Measurements from ENCODE around the gene PTPRD. TPM values are rescaled to one million over a fixed set of nuclear protein-coding genes. Genes with fewer than 3 reads are reported as not detected.
"Not testable (repeated sequence)": the region's sequence is repeated elsewhere in the genome, so short reads cannot be mapped to it uniquely, and the experiment has no call there.

Gene PTPRD
- total RNA-seq, 1 donor from 2014 or later: 75.7 TPM

GRCh38 chr9:9504869-9505268, 1107.9 kb downstream of the PTPRD start:
- no peaks in the 10 kb centered on the region for H3K36me3 ChIP-seq (ENCODE audit: control insufficient read depth in 3 of 3, insufficient read depth in 3 of 3, low read length in 3 of 3)

GRCh38 chr9:9499546-9499945, 1113.3 kb downstream of the PTPRD start:
- H3K4me1 ChIP-seq (ENCODE audit: control insufficient read depth in 3 of 3, insufficient read depth in 3 of 3, low read length in 3 of 3): no peaks in the 10 kb centered on the region

More at GRCh38 chr9:9504869-9505268, 1107.9 kb downstream of the PTPRD start:
- Histone ChIP-seq H3K4me1 (ENCODE audit: control insufficient read depth in 3 of 3, insufficient read depth in 3 of 3, low read length in 3 of 3) (no peaks in the 10 kb centered on the region), H3K27me3 (ENCODE audit: control insufficient read depth in 3 of 3, insufficient read depth in 3 of 3, low read length in 3 of 3) (no peaks in the 10 kb centered on the region), H3K9me3 (ENCODE audit: control insufficient read depth in 3 of 3, low read length in 3 of 3) (no peaks in the 10 kb centered on the region), H3K4me3 (ENCODE audit: low read length in 3 of 3) (no peak overlapping the region), H3K9ac (ENCODE audit: low read depth in 1 of 3, low read length in 3 of 3) (no peak overlapping the region), H3K27ac (ENCODE audit: low read depth, low read length) (no peak overlapping the region)

GRCh38 chr9:9498846-9499245, 1114.0 kb downstream of the PTPRD start:
- Histone ChIP-seq H3K4me3 (ENCODE audit: low read length in 3 of 3) (no peak overlapping the region), H3K27me3 (ENCODE audit: control insufficient read depth in 3 of 3, insufficient read depth in 3 of 3, low read length in 3 of 3) (no peaks in the 10 kb centered on the region), H3K9ac (ENCODE audit: low read depth in 1 of 3, low read length in 3 of 3) (no peak overlapping the region), H3K36me3 (ENCODE audit: control insufficient read depth in 3 of 3, insufficient read depth in 3 of 3, low read length in 3 of 3) (no peaks in the 10 kb centered on the region), H3K4me1 (ENCODE audit: control insufficient read depth in 3 of 3, insufficient read depth in 3 of 3, low read length in 3 of 3) (no peaks in the 10 kb centered on the region), H3K27ac (ENCODE audit: low read depth, low read length) (no peak overlapping the region), H3K9me3 (ENCODE audit: control insufficient read depth in 3 of 3, low read length in 3 of 3) (peaks cover 0 to 5% (median 4%) of the 10 kb centered on the region in 3 donors)

More at GRCh38 chr9:9499546-9499945, 1113.3 kb downstream of the PTPRD start:
- no peak overlapping the region for H3K27ac ChIP-seq (ENCODE audit: low read depth, low read length)
- no peaks in the 10 kb centered on the region for H3K36me3 ChIP-seq (ENCODE audit: control insufficient read depth in 3 of 3, insufficient read depth in 3 of 3, low read length in 3 of 3)
- peaks cover 0 to 4% (median 4%) of the 10 kb centered on the region in 3 donors for H3K9me3 ChIP-seq (ENCODE audit: control insufficient read depth in 3 of 3, low read length in 3 of 3)
- H3K4me3 ChIP-seq (ENCODE audit: low read length in 3 of 3): no peak overlapping the region
- H3K27me3 ChIP-seq (ENCODE audit: control insufficient read depth in 3 of 3, insufficient read depth in 3 of 3, low read length in 3 of 3): no peaks in the 10 kb centered on the region
- no peak overlapping the region for H3K9ac ChIP-seq (ENCODE audit: low read depth in 1 of 3, low read length in 3 of 3)

GRCh38 chr9:9498128-9498527, 1114.7 kb downstream of the PTPRD start:
- H3K4me1 ChIP-seq (ENCODE audit: control insufficient read depth in 3 of 3, insufficient read depth in 3 of 3, low read length in 3 of 3): no peaks in the 10 kb centered on the region
- H3K9ac ChIP-seq (ENCODE audit: low read depth in 1 of 3, low read length in 3 of 3): no peak overlapping the region
- H3K36me3 ChIP-seq (ENCODE audit: control insufficient read depth in 3 of 3, insufficient read depth in 3 of 3, low read length in 3 of 3): no peaks in the 10 kb centered on the region
- H3K9me3 ChIP-seq (ENCODE audit: control insufficient read depth in 3 of 3, low read length in 3 of 3): peaks cover 0 to 7% (median 4%) of the 10 kb centered on the region in 3 donors
- no peak overlapping the region for H3K27ac ChIP-seq (ENCODE audit: low read depth, low read length)
- H3K27me3 ChIP-seq (ENCODE audit: control insufficient read depth in 3 of 3, insufficient read depth in 3 of 3, low read length in 3 of 3): no peaks in the 10 kb centered on the region
- H3K4me3 ChIP-seq (ENCODE audit: low read length in 3 of 3): no peak overlapping the region

- no peaks in the 10 kb centered on the region for H3K4me1 ChIP-seq (ENCODE audit: control insufficient read depth in 3 of 3, insufficient read depth in 3 of 3, low read length in 3 of 3)
- H3K27me3 ChIP-seq (ENCODE audit: control insufficient read depth in 3 of 3, insufficient read depth in 3 of 3, low read length in 3 of 3): no peaks in the 10 kb centered on the region
- peaks cover 0 to 7% (median 4%) of the 10 kb centered on the region in 3 donors for H3K9me3 ChIP-seq (ENCODE audit: control insufficient read depth in 3 of 3, low read length in 3 of 3)
- H3K9ac ChIP-seq (ENCODE audit: low read depth in 1 of 3, low read length in 3 of 3): no peak overlapping the region
- no peak overlapping the region for H3K4me3 ChIP-seq (ENCODE audit: low read length in 3 of 3)
- no peaks in the 10 kb centered on the region for H3K36me3 ChIP-seq (ENCODE audit: control insufficient read depth in 3 of 3, insufficient read depth in 3 of 3, low read length in 3 of 3)
- H3K27ac ChIP-seq (ENCODE audit: low read depth, low read length): no peak overlapping the region
Measured at GRCh38 chr9:9494336-9494735, 1118.5 kb downstream of the PTPRD start.

GRCh38 chr9:9492506-9492905, 1120.3 kb downstream of the PTPRD start:
- no peaks in the 10 kb centered on the region for H3K36me3 ChIP-seq (ENCODE audit: control insufficient read depth in 3 of 3, insufficient read depth in 3 of 3, low read length in 3 of 3)
- no peak overlapping the region for H3K4me3 ChIP-seq (ENCODE audit: low read length in 3 of 3)
- no peaks in the 10 kb centered on the region for H3K4me1 ChIP-seq (ENCODE audit: control insufficient read depth in 3 of 3, insufficient read depth in 3 of 3, low read length in 3 of 3)
- H3K27ac ChIP-seq (ENCODE audit: low read depth, low read length): no peak overlapping the region
- no peaks in the 10 kb centered on the region for H3K27me3 ChIP-seq (ENCODE audit: control insufficient read depth in 3 of 3, insufficient read depth in 3 of 3, low read length in 3 of 3)
- peaks cover 0 to 7% (median 4%) of the 10 kb centered on the region in 3 donors for H3K9me3 ChIP-seq (ENCODE audit: control insufficient read depth in 3 of 3, low read length in 3 of 3)
- no peak overlapping the region for H3K9ac ChIP-seq (ENCODE audit: low read depth in 1 of 3, low read length in 3 of 3)

- Histone ChIP-seq H3K9me3 (ENCODE audit: control insufficient read depth in 3 of 3, low read length in 3 of 3) (peaks cover 0 to 2% (median 0%) of the 10 kb centered on the region in 3 donors), H3K4me3 (ENCODE audit: low read length in 3 of 3) (no peak overlapping the region), H3K4me1 (ENCODE audit: control insufficient read depth in 3 of 3, insufficient read depth in 3 of 3, low read length in 3 of 3) (no peaks in the 10 kb centered on the region), H3K27me3 (ENCODE audit: control insufficient read depth in 3 of 3, insufficient read depth in 3 of 3, low read length in 3 of 3) (no peaks in the 10 kb centered on the region), H3K27ac (ENCODE audit: low read depth, low read length) (no peak overlapping the region), H3K9ac (ENCODE audit: low read depth in 1 of 3, low read length in 3 of 3) (no peak overlapping the region), H3K36me3 (ENCODE audit: control insufficient read depth in 3 of 3, insufficient read depth in 3 of 3, low read length in 3 of 3) (no peaks in the 10 kb centered on the region)
Measured at GRCh38 chr9:9489183-9489582, 1123.6 kb downstream of the PTPRD start.

GRCh38 chr9:9483175-9483574, 1129.6 kb downstream of the PTPRD start:
- no peak overlapping the region for H3K27ac ChIP-seq (ENCODE audit: low read depth, low read length)
- no peaks in the 10 kb centered on the region for H3K9me3 ChIP-seq (ENCODE audit: control insufficient read depth in 3 of 3, low read length in 3 of 3)
- no peak overlapping the region for H3K9ac ChIP-seq (ENCODE audit: low read depth in 1 of 3, low read length in 3 of 3)
- H3K27me3 ChIP-seq (ENCODE audit: control insufficient read depth in 3 of 3, insufficient read depth in 3 of 3, low read length in 3 of 3): no peaks in the 10 kb centered on the region
- H3K36me3 ChIP-seq (ENCODE audit: control insufficient read depth in 3 of 3, insufficient read depth in 3 of 3, low read length in 3 of 3): no peaks in the 10 kb centered on the region
- no peaks in the 10 kb centered on the region for H3K4me1 ChIP-seq (ENCODE audit: control insufficient read depth in 3 of 3, insufficient read depth in 3 of 3, low read length in 3 of 3)
- no peak overlapping the region for H3K4me3 ChIP-seq (ENCODE audit: low read length in 3 of 3)

- Histone ChIP-seq H3K9ac (ENCODE audit: low read depth in 1 of 3, low read length in 3 of 3) (no peak overlapping the region), H3K9me3 (ENCODE audit: control insufficient read depth in 3 of 3, low read length in 3 of 3) (no peaks in the 10 kb centered on the region), H3K27ac (ENCODE audit: low read depth, low read length) (no peak overlapping the region), H3K36me3 (ENCODE audit: control insufficient read depth in 3 of 3, insufficient read depth in 3 of 3, low read length in 3 of 3) (no peaks in the 10 kb centered on the region), H3K4me1 (ENCODE audit: control insufficient read depth in 3 of 3, insufficient read depth in 3 of 3, low read length in 3 of 3) (no peaks in the 10 kb centered on the region), H3K4me3 (ENCODE audit: low read length in 3 of 3) (no peak overlapping the region), H3K27me3 (ENCODE audit: control insufficient read depth in 3 of 3, insufficient read depth in 3 of 3, low read length in 3 of 3) (no peaks in the 10 kb centered on the region)
Measured at GRCh38 chr9:9478741-9479140, 1134.1 kb downstream of the PTPRD start.

GRCh38 chr9:9469271-9469670, 1143.5 kb downstream of the PTPRD start:
- Histone ChIP-seq H3K9ac (ENCODE audit: low read depth in 1 of 3, low read length in 3 of 3) (no peak overlapping the region), H3K36me3 (ENCODE audit: control insufficient read depth in 3 of 3, insufficient read depth in 3 of 3, low read length in 3 of 3) (no peaks in the 10 kb centered on the region)

GRCh38 chr9:9441874-9442273, 1170.9 kb downstream of the PTPRD start:
- not testable (repeated sequence) for H3K36me3 ChIP-seq (ENCODE audit: control insufficient read depth in 3 of 3, insufficient read depth in 3 of 3, low read length in 3 of 3); H3K27me3 ChIP-seq (ENCODE audit: control insufficient read depth in 3 of 3, insufficient read depth in 3 of 3, low read length in 3 of 3); H3K4me1 ChIP-seq (ENCODE audit: control insufficient read depth in 3 of 3, insufficient read depth in 3 of 3, low read length in 3 of 3); H3K27ac ChIP-seq (ENCODE audit: low read depth, low read length); H3K9ac ChIP-seq (ENCODE audit: low read depth in 1 of 3, low read length in 3 of 3); H3K4me3 ChIP-seq (ENCODE audit: low read length in 3 of 3); H3K9me3 ChIP-seq (ENCODE audit: control insufficient read depth in 3 of 3, low read length in 3 of 3)

More at GRCh38 chr9:9469271-9469670, 1143.5 kb downstream of the PTPRD start:
- Histone ChIP-seq H3K4me1 (ENCODE audit: control insufficient read depth in 3 of 3, insufficient read depth in 3 of 3, low read length in 3 of 3) (no peaks in the 10 kb centered on the region), H3K4me3 (ENCODE audit: low read length in 3 of 3) (no peak overlapping the region), H3K9me3 (ENCODE audit: control insufficient read depth in 3 of 3, low read length in 3 of 3) (peaks cover 0 to 1% (median 0%) of the 10 kb centered on the region in 3 donors), H3K27ac (ENCODE audit: low read depth, low read length) (no peak overlapping the region), H3K27me3 (ENCODE audit: control insufficient read depth in 3 of 3, insufficient read depth in 3 of 3, low read length in 3 of 3) (no peaks in the 10 kb centered on the region)
